CD4-positive, alpha-beta T cell treated with Interleukin-4 for 1 hour (primary cell): Measurements from ENCODE around the gene CRADD.
"Not testable (repeated sequence)": the region's sequence is repeated elsewhere in the genome, so short reads cannot be mapped to it uniquely, and the experiment has no call there.

Experiments
- DNase-seq, 2 donors: peaks; one replicate each; pipeline ENCODE4 v3.0.0-alpha.2; 2020 to 2022

CRADD gene

DNA sequence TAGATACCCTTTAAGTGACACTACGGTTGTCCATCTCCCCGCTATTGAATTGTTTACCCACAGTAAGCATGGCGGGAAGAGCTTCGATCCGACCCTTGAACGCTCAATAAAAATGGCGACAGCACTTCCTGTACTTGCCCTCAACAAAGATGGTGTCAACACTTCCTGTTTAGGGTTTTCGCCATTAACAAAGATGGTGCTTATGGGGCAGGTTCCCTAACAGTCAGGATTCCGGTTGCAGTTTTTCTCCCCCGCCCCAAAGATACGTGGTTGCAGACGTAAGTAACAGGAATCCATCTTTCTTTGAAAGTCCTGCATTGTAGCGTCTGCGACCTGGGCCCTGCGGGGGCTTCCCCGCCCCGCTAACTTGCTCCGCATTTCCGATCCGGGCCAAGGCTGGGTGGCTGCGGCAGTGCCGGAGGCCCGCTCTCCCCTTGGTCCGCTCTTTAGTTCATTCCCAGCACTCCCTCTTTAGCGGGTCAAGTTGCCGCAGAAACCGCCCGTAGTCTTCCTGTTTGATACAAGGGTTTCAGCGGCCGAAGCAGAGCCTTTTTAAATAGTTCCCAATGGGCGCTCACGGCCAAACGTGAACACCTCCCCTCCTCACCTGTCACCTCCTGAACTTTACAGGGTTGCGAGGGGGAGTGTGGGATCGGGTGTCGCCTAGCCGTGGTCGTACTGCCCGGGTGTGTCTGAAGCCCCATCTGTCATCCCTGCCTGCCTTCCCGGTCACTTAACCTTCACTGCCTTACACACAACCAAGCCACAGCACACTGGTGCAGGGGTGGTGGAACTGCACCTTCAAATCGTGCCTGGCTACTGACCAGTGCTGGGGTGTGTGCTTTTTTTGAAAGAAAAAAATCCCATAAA, at the start of gene CRADD:
CRADD (plus strand) TSS at position 181 of the 870 bp plus-strand sequence.
- peak; percentile 96 to 99 for DNase-seq

DNA sequence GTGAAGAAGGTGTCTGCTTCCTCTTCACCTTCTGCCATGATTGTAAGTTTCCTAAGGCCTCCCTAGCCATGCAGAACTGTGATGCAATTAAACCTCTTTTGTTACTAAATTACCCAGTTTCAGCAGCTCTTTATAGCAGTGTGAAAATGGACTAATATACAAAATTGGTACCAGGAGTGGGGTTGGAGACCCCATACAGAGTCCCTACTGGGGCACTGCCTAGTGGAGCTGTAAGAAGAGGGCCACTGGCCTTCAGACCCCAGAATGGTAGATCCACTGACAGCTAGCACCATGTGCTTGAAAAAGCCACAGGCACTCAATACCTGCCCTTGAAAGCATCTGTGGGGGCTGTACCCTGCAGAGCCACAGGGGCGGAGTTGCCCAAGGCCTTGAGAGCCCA, 44.8 kb upstream of the CRADD start:
- no peak for DNase-seq

DNA sequence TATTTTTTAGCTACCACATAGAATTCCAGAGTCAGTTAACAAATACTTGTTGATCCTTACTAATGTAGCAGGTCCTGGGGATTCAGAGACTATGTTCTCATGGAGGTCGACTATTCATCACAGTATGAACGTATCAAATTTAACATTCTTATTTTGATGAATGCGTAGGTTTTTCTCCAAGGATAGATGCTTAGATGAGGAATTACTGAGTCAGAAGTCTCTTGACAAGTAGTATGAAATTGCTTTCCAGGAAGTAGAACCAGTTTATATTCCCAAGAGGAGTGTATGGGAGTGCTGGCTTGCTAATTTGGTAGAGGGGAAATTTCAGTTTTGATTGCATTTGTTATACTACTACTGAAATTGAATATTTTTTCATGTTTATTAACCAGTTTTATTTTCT, 42.8 kb upstream of the CRADD start:
- no peak for DNase-seq

DNA sequence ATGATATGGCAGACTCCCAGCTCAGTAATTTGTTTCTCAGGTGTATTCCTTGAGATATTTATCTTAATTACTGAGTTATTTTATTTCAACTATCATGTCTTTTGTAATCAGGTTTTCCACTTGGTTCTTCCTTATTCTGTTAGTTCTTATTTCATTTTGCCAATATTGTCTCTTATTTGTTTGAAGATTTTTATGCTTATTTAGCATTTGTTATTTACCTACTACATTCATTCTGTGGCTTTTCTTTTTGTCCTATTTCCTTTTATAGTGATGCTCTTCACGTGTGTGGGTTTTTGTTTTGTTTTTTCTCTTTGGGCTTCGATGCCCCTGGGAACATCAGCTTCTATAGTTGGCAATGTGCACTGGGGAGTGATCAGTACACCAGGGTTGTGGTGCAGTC, 40.5 kb upstream of the CRADD start:
- DNase-seq, result no peak

DNA sequence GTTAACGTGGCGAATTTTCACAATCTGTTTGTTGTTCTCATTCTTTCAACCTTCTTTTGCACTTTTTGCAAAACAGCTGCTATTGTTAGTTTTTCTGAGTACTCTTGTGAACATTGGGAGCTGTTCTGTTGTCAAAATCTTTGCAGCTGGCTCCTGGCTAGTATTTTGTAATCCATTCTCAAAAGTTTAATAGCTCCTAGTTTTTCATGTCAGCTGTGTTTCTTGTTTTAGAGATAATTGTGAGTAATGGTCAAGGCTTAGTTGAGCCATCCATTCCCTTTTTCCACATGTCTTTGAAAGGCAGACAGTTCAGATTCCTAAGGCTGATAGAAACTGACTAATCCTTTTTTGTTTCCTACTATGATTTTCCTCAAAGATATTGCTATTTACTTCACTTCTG, 39.1 kb upstream of the CRADD start:
- DNase-seq, result no peak

- no peak for DNase-seq
Observed at GRCh38 chr12:93638954-93639353, 38.2 kb upstream of the CRADD start.

GRCh38 chr12:93639406-93639805, 37.8 kb upstream of the CRADD start:
- DNase-seq, result no peak

DNA sequence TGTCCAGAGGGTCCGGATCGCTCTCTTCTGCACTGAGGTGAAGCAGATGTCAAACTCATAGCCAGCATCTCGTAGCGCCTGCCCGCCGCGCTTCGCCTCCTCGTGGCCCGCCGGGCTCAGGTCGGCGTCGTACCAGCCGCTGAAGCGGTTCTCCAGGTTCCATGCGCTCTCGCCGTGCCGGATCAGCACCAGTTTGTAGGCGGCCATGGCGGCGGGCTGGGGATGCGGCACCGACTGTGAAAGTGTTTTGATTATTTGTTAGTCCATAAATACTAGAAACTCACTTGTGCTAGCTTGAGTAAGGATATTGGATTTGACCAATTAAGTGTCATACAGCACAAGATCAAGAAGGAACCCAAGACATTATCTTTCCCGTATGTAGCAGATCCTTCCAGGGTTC, 35.8 kb upstream of the CRADD start:
- not testable (repeated sequence) for DNase-seq

- DNase-seq, result no peak
Observed at GRCh38 chr12:93642751-93643150, 34.4 kb upstream of the CRADD start.

- no peak for DNase-seq
Observed at GRCh38 chr12:93645702-93646101, 31.5 kb upstream of the CRADD start.

DNA sequence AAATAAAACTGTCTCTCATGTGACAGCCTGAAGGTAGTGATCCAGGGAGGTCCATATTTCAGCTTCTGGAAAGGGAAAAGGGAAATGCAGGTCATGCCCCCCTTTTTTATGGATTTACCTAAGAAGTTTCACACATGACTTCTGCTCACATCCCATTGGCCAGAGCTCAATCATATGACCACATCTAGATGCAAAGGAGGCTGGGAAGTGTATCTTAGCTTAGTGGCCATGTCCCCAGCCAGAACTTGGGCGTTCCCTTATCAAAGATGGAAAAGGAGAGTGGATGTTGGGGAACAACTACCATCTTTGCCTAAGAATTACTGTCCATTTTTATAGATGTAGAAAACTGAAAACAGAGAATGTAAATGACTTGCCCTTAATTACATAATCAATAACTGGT, 26.5 kb upstream of the CRADD start:
- DNase-seq, result no peak

GRCh38 chr12:93653079-93653478, 24.1 kb upstream of the CRADD start:
- no peak for DNase-seq

DNA sequence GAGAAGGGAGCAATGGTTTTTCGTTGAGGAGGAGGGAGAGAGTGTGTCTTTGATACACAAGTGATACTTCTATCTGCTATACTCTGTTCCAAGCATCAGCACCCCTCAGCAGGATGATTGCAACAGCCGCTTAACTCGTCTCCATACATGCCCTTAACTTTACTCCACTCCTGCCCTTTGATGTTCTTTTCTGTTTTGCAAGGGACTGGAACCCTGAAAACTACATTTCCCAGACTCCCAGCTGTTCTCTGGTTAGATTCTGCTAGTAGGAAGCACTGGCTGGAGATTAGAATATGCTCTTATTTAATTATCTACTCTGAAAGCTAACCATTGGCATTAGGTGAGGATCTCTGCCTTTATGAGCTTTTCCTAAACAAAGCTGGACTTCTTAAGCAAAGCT, 23.5 kb upstream of the CRADD start:
- no peak for DNase-seq

DNA sequence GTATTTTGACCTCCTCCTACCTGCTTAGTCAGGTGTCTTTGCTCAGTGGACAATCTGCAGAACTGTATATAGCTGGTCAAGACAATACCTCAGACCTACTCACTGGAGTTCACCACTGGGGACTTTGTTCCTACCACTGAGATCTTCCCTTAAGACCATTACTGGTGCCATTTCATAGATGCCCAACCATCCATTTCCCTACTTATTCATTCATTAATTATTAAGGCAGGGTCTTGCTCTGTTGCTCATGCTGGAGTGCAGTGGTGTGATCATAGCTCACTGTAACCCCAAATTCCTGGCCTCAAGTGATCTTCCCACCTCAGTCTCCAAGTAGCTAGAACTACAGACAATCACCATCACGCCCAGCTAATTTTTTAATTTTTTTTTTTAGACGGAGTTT, 22.8 kb upstream of the CRADD start:
- DNase-seq, result no peak

GRCh38 chr12:93657071-93657470, 20.1 kb upstream of the CRADD start:
- DNase-seq, result no peak

GRCh38 chr12:93661021-93661420, 16.2 kb upstream of the CRADD start:
- DNase-seq, result no peak

DNA sequence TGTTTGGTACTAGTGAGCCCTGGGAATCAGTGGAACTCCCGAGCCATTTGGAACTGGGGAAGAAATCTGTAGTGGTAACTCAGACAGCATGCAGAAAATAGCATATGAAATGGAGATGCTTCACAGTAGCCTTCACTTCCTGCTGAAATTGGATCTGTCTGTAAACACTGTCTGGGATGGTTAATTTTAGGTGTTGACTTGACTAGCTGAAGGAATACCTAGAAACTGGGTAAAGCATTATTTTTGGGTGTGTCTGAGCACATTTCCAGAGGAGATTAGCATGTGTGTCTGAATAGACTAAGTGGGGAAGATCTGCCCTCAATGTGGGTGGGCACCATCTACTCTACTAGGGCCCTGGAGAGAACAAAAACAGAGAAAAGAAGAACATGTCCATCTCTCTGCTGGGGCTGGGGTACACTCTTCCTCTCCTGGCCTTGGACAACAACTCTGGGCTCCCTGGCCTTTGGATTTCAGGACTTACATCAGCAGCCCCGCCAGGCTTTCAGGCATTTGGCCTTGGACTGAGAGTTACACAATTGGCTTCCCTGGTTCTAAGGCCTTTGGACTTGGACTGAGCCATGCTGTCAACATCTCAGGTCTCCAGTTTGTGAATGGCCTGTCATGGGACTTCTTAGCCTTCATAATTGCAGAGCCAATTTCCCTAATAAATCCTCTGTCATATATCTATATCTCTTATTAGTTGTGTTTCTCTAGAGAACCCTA, 14.0 kb upstream of the CRADD start:
- no peak for DNase-seq

- no peak for DNase-seq
Observed at GRCh38 chr12:93663729-93664084, 13.5 kb upstream of the CRADD start.

GRCh38 chr12:93664573-93665138, 12.5 kb upstream of the CRADD start:
- DNase-seq, result no peak

DNA sequence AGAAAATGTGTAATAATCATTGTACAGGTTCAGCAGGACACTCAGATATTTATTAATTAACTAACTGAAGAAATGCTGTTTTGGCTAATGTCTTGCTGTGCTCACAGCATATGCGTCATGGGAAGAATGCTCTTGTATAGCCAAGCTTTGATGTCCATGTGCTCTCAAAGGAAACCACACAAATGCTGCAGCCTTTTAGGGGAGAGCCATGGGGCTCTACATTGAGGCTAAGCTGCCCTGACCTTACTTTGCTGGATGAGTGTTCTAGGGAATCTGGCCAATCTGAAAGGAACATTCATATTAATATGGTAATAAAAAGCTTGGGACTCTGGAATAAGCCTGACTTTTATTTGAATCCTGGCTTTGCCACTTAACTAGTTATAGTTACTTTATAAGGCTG, 9.5 kb upstream of the CRADD start:
- no peak for DNase-seq

GRCh38 chr12:93668919-93669418, 8.2 kb upstream of the CRADD start:
- no peak for DNase-seq

DNA sequence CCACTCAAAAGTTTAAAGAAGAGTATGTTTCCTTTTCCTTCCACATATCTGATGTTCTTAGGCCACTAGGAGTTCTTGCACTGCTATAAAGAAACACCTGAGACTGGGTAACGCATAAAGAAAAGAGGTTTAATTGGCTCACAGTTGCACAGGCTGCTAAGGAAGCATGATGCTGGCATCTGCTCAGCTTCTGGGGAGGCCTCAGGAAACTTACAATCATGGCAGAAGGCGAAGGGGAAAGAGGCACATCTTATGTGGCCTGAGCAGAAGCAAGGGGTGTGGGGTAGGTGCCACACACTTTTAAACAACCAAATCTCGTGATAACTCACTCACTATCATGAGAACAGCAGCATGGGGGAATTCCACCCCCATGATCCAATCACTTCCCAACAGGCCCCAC, 7.7 kb upstream of the CRADD start:
- DNase-seq, result no peak

DNA sequence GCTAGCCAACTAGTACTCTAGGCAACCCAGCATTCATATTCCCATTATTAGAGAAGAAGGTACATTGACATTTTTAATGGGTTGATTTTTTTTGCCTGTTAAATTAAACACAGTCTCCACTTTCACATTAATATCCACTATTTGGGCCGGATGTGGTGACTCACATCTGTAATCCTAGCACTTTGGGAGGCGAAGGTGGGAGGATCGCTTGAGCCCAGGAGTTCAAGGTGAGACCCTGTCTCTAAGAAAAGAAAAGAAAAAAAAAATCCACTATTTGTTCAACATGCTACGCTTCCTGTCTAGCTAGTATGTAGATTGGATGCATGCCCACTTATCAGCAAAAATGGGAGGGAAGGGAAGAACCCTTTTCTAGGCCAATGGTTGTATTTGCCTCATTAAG, 7.1 kb upstream of the CRADD start:
- DNase-seq, result no peak

- DNase-seq, result no peak
Observed at GRCh38 chr12:93671044-93671443, 6.1 kb upstream of the CRADD start.
